ENCODE results near the gene ITPKB.
"Not testable (repeated sequence)": the region's sequence is repeated elsewhere in the genome, so short reads cannot be mapped to it uniquely, and the experiment has no call there.

Gene ITPKB

DNA sequence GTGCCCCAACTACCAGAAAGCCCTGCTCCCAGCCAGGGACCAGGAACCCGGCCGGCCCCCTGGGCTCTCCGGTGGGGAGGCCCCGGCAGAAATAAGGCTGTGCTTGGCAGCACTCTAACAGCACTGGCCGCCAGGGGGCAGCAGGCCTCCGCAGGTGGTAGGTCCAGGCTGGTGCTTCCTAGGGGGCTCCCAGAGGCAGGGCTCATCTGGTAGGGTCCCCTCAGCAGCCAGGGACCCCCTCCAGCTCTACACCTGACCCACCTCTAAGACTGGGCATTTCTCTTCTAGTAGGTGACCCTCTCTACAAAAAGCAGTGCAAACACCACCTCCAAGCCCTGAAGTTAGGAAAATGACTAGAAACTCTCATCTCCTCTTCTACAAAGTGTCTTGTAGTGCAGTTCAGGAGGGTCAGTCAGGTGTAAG is 104.9 kb downstream of the ITPKB start:
- no peak for DNase-seq

- DNase-seq: no peak
Measured at GRCh38 chr1:226633541-226634165, 105.4 kb downstream of the ITPKB start.

DNA sequence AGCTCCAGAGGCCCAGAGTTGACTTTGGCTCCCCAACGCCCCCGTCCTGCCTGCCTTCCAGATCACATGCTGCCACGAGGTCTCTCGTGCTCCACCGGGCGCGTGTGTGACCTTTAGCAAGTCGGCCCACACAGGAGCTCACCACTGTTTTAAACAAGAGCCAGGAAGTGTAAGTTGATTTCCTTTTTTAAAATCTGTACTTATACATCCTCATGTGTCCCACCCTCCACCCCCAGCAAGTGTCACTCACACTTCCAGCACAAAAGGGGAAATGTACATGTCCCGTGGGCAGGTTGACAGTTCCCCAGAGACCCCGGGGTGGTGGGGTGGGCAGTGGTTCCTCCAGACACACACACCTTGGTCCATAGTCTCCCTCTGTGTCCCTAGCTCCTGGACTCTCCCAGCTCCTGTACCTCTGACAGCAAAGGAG is 106.1 kb downstream of the ITPKB start:
- no peak for DNase-seq

- DNase-seq: no peak
Measured at GRCh38 chr1:226632169-226632879, 106.8 kb downstream of the ITPKB start.

GRCh38 chr1:226631229-226632000 is 107.7 kb downstream of the ITPKB start:
- DNase-seq: no peak

- no peak for DNase-seq
Measured at GRCh38 chr1:226630592-226630991, 108.5 kb downstream of the ITPKB start.

DNA sequence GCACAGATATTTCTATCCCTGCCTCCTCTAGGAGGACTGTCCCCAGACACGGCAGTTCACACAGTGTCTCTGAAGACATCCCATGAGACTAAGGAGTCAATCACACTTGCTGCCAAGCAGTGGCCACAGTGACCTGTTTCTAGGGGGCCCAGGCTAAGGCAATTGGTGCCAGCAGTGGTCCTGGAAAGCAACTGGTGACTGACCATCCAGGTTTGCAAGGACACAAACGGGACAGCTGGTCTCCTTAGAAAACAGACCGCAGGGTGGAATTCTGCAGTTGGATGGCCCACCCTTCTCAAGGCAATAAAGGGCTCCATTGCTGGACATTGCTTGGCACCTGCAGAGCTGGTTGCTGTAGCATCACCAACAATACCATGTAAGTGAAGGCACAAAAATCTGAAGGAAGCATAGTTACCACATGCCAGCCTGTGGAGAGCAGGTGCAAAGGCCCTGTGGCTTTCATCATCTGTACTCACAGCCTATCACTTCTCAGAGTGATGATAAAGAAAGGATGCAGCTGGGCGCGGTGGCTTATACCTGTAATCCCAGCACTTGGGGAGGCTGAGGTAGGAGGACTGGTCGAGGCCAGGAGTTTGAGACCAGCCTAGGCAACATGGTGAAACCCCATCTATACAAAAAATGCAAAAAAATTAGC is 109.1 kb downstream of the ITPKB start:
- no peak for DNase-seq

DNA sequence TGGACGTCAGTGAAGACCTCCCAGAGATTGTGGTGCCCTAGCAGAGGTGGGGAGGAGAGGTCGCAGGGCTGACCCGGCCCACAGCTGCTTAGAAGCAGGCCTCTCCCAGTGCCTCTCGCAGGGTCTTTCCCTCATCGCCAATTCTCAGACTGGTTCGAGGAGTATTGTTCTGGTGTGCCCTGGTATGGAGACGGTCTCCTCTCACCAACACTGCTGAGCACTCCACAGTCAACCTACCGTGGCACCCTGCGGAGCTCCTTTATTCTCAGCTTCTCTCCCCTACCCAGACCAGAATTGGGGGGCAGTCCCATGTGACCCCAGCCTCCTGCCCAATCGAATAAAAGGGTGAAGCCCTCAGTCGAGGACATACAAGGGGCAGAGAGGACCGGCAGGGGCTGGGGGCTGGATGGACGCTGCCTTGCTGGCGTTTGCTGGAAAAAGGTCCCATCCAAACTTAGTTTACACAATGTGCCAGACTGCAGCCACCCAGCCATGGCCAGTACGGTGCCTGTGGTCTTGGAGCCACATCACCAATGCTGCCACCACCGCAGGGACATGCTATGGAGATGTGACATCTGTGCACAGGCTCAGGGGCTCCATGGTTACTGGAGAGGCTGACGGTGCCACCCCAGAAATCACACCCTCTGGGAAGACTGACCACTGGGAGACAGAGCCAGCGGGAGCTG is 109.7 kb downstream of the ITPKB start:
- no peak for DNase-seq

DNA sequence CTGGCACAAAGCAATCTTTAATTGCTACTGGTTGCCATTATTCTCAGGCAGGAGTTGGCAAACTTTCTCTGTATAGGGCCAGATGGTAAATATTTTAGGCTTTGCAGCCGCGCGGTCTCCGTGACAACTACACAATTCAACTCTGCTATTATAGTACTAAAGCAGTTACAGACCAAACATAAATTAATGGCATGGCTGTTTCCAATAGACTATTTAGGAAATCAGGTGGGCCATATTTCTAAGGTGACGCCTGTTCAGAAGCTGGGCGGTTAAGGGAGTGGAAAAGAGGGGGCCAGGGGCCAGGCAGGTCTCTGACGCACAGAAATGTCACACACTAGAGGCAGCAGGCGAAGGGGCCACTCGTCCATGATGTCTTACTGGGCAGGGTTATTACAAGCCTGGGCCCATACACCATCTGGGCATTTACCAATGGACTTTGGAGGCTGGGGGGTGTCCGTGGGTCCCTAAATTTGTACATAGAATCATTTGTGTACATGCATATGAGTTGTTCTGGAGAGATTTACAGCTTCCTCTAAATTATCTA is 110.4 kb downstream of the ITPKB start:
- no peak for DNase-seq

GRCh38 chr1:226627924-226628611 is 111.0 kb downstream of the ITPKB start:
- no peak for DNase-seq

DNA sequence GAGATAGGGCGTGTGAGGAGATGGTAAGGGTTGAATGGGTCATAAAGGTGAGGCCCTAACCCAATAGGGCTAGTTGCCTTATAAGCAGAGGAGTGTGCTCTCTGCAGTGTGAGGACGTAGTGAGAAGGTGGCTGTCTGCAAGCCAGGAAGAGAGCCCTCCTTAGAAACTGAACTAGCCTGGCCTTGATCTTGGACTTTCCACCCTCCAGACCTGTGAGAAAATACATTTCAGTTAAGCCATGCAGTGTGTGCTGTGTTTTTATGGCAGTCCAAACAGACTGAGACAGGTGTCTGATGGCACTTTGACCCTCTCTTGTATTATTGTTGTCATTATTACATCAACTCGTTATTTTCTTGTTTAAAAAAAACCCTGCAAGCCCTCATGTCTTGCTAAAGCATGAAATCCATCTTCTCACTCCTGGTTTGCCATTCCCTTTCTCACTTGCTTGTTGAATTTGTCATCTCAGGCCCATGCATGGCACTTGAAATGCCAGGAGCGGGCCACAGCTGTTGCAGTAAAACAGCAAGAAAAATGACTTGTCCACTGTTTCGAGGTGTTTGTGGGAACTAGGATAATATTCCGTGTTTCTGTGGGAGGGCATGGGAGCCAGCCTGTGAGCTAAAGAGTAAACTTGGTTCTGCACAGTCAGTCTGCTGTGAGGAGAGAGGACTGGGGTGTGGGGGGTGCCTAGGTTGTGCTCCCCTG is 111.9 kb downstream of the ITPKB start:
- DNase-seq: no peak

DNA sequence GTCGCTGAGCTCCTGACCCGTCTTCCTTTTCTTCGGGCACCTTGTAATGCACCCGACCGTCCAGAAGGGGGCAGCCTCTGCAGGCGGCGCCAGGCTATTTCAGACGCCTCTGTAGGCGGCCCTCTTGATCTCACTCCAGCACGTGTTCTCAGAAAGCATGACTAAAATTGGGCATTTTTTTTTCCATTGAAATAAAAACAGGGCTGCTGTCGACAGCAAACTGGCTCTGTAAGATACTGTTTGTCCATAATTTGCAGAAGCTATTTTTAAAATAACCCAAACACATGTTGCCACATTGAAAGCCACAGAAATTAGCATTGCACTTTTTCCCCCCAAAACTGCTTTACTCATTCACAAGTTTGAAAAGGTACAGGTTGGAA is 112.5 kb downstream of the ITPKB start:
- no peak for DNase-seq

DNA sequence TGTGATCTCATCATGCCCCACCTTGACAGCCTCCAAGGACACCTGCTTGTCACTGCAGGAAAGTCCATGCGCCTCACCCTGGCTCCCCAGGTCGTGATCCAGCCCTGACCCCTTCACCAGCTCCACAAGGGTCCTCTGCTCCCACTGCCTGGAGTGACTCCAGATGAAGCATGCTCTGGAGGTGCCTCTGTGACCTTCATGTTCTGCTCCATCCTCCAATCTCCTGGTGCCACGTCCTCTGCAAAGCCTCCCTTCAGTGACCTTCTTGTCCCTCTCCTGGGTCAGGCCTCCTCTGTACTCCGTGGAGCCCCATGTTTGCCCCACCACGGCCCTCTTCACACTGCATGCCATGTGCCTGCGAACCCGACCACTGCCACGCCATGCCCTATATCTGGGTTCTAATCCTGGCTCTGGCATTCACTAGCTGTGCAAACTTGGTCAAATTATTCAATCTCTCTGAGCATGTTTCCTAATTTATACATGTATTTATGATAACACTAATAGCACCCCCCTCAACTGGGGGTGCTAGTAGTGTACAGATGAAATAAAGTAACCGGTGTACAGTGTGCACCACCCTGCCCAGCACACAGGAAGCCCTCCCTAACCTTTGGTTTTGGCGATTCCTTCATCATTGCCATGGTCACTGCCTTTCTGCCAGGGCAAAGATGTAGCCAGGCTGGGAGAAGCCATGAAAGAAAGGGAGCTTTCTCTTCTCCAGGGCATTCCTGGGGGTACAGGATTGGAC is 113.1 kb downstream of the ITPKB start:
- no peak for DNase-seq

- no peak for DNase-seq
Measured at GRCh38 chr1:226625326-226625725, 113.8 kb downstream of the ITPKB start.

DNA sequence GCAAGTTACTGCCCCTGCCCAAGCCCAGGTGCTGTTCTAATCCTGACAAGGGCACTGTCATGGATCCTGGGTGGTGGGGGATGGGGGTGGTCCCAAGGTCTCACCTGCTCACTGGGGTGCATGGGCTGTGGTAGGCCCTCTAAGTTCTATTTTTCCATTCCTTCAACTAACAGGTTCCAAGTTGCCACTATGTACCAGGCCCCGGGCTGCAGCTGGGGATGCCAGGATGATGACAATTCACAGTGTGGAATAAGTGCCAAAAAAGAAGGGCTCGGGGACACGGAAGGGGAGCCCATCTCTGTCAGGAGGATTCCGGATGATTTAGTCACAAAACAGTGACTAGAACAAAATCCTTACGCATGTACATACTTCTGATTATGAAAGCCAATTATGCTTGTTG is 114.6 kb downstream of the ITPKB start:
- DNase-seq: no peak

- no peak for DNase-seq
Measured at GRCh38 chr1:226622012-226622411, 117.1 kb downstream of the ITPKB start.

GRCh38 chr1:226619031-226619430 is 120.1 kb downstream of the ITPKB start:
- DNase-seq: no peak

DNA sequence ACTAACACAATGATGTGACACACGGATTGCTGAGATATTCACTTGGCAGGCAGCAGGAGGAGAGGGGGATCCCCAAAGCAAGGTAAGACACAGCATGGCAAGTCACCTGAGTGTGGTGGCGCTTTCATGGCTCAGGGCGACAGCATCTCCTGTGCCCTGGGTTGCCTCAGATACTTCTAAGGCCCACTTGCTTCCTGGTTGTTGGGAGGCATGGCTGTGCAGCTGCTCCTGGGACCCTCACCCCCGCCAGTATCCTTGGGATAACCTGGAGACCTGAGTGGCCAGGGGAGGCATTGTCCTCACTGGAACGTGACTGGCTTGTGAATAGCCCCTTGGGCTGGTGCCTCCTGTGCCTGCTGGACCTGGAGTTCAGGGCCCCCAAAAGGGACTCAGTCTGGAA is 120.7 kb downstream of the ITPKB start:
- DNase-seq: no peak

- not testable (repeated sequence) for DNase-seq
Measured at GRCh38 chr1:226617719-226618118, 121.4 kb downstream of the ITPKB start.

DNA sequence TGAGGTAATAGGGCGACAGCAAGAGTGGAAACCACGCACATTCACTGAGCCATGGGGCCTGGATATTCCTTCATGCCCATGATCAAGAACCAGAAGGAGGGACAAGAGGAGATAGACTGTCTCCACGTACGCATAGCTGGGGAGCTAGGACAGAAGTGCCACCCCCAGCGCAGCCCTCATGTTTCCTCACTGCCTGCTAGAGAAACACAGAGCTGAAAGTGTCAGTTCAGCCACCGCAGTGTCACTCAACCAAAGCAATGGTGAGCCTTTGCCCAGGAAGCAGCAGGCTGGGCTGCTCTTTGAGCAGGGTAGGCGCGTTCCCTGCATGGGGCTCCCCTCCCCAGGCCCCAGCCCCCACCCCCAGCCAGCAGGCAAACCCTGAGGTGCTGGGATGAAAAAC is 122.0 kb downstream of the ITPKB start:
- no peak for DNase-seq

DNA sequence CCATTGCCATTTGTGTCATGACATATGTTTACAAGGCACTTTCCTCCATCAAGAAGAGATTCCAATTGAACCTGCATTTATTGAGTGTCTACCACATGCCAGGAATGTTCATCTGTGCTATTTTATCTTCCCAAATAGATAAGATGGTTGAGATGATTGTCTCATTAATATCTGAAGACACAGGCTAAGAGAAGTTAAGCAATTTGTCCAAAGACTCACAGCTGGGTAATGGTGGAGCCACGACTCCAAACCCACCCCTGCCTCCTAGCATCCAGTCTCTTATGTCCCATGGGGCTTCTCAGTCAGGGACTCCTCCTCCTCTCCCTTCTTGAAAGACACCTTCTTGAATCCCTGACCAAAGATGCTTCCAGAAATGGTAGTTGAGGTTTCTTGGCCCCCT is 122.4 kb downstream of the ITPKB start:
- DNase-seq: no peak

Measured in NCI-H2171 (cell line).